Measurements from ENCODE around the gene GHITM.
"Not testable (repeated sequence)": the region's sequence is repeated elsewhere in the genome, so short reads cannot be mapped to it uniquely, and the experiment has no call there.

GRCh38 chr10:84125910-84126784 lies 13.2 kb upstream of the GHITM start:
- not testable (repeated sequence) for TF ChIP-seq CTCF, EP300, POLR2AphosphoS5 (IDR thresholded peaks at IDR 0.05)

All from upper lobe of left lung (tissue), 4 donors.